Lower leg skin (tissue), 4 donors: ENCODE results near the gene PPP1R12B. TPM values are rescaled to one million over a fixed set of nuclear protein-coding genes. Genes with fewer than 3 reads are reported as not detected.

Experiments
- DNase-seq, 2 donors: peaks; one replicate each; pipeline ENCODE4 v3.0.0-alpha.2; 2019; ENCODE audit warnings: low spot score in 2 of 2
- H3K4me3 ChIP-seq: fragments of 200-600 bp; sonication (generic); 2 replicates; pipeline ENCODE4 v1.5.1; 2017; ENCODE audit warnings: mild to moderate bottlenecking, low read depth; ENCODE audit not compliant: poor library complexity, severe bottlenecking
- POLR2A ChIP-seq, 2 donors: fragments of 450-650 bp; IDR thresholded peaks; one replicate each; pipeline ENCODE4 v1.6.1; 2016 to 2017; ENCODE audit warnings: antibody characterized with exemption in 2 of 2, mild to moderate bottlenecking in 1 of 2, moderate library complexity in 1 of 2
- WGBS, 2 donors: methylation state at CpG; one replicate each; pipeline ENCODE4 v1.1.5; 2018; 5-methylcytosine and 5-hydroxymethylcytosine counted together
- intact Hi-C: fragments of 100-400 bp; cut with DNase I; formaldehyde crosslinking; loops from one replicate; pipeline ENCODE4 v1.15.0; 2023; ENCODE audit warnings: low total_unique reads
- total RNA-seq, 4 donors: library from RNA; depleted of rRNA; stranded (reverse); fragments of >200 nt; gene quantifications; one replicate each; pipeline ENCODE4 v1.1.0, GENCODE V29; 2016
- TF ChIP-seq, protein P1 (sequence below), 3 donors: fragments of 450-650 bp; IDR thresholded peaks; one replicate each; pipeline ENCODE4 v1.5.1; 2016; ENCODE audit warnings: antibody characterized with exemption in 3 of 3, mild to moderate bottlenecking in 3 of 3, moderate library complexity in 2 of 3

PPP1R12B gene
- total RNA-seq, 4 donors from 2014 or later = 14.6 to 50.8 (median 30.6) TPM

DNA sequence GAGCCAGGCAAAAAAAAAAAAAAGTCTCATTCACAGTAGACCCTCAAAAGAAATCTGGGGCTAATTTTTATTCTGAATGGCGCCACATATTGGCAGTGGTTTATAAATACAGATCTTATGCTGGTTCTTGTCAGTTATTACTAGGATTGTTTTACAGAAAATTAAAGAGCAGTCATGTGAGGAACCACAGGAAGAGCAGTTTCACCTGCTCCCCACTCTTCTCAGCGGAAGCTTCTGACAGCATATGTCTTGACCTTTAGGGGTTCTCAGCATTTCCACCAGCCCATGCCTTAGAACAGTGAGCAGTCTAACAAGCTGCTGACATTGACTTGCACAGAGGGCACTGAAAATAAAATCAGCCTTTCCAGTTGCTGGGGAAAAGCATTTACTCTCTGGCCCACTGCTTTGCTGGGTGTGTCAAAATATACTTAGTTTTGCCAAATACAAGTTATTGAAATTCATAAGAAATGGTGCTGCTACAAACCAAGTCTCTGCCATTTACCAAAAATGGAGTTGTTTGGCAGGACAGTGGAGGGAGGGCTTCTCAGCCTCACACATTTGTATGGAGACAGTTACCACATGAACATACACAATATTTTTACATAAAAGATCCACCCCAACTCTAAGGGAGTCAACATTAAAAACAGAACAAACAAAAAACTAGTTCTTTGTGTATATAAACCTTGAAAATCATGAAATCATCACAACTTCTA lies 217.5 kb downstream of the PPP1R12B start:
- intact Hi-C loops = no loop called here
- no peak overlapping the region for H3K4me3 ChIP-seq
- 66 to 84% methylated on average over 2 of the region's 2 CpGs for WGBS, 2 donors
- TF ChIP-seq, protein P1, sequence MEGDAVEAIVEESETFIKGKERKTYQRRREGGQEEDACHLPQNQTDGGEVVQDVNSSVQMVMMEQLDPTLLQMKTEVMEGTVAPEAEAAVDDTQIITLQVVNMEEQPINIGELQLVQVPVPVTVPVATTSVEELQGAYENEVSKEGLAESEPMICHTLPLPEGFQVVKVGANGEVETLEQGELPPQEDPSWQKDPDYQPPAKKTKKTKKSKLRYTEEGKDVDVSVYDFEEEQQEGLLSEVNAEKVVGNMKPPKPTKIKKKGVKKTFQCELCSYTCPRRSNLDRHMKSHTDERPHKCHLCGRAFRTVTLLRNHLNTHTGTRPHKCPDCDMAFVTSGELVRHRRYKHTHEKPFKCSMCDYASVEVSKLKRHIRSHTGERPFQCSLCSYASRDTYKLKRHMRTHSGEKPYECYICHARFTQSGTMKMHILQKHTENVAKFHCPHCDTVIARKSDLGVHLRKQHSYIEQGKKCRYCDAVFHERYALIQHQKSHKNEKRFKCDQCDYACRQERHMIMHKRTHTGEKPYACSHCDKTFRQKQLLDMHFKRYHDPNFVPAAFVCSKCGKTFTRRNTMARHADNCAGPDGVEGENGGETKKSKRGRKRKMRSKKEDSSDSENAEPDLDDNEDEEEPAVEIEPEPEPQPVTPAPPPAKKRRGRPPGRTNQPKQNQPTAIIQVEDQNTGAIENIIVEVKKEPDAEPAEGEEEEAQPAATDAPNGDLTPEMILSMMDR (IDR thresholded peaks at IDR 0.05) = no peak
- no peak for TF ChIP-seq POLR2A (IDR thresholded peaks at IDR 0.05)
- no peak for DNase-seq

GRCh38 chr1:202567738-202568137 lies 219.2 kb downstream of the PPP1R12B start:
- WGBS, 2 donors = 57 to 66% methylated on average over 4 of the region's 4 CpGs
- TF ChIP-seq, protein P1 (IDR thresholded peaks at IDR 0.05) = no peak
- no peak for TF ChIP-seq POLR2A (IDR thresholded peaks at IDR 0.05)
- DNase-seq = no peak
- no peak overlapping the region for H3K4me3 ChIP-seq
- intact Hi-C loops = no loop called here

GRCh38 chr1:202568410-202568809 lies 219.9 kb downstream of the PPP1R12B start:
- TF ChIP-seq, protein P1 (IDR thresholded peaks at IDR 0.05) = no peak
- TF ChIP-seq POLR2A (IDR thresholded peaks at IDR 0.05) = no peak
- no peak for DNase-seq
- intact Hi-C loops = no loop called here
- WGBS, 2 donors = 58 to 59% methylated on average over 2 of the region's 2 CpGs
- H3K4me3 ChIP-seq = no peak overlapping the region

- 73% methylated on average over 4 of the region's 4 CpGs for WGBS, 2 donors
- TF ChIP-seq, protein P1 (IDR thresholded peaks at IDR 0.05) = no peak
- intact Hi-C loops = no loop called here
- no peak for DNase-seq
- H3K4me3 ChIP-seq = no peak overlapping the region
Measured at GRCh38 chr1:202568826-202569225, 220.3 kb downstream of the PPP1R12B start.

DNA sequence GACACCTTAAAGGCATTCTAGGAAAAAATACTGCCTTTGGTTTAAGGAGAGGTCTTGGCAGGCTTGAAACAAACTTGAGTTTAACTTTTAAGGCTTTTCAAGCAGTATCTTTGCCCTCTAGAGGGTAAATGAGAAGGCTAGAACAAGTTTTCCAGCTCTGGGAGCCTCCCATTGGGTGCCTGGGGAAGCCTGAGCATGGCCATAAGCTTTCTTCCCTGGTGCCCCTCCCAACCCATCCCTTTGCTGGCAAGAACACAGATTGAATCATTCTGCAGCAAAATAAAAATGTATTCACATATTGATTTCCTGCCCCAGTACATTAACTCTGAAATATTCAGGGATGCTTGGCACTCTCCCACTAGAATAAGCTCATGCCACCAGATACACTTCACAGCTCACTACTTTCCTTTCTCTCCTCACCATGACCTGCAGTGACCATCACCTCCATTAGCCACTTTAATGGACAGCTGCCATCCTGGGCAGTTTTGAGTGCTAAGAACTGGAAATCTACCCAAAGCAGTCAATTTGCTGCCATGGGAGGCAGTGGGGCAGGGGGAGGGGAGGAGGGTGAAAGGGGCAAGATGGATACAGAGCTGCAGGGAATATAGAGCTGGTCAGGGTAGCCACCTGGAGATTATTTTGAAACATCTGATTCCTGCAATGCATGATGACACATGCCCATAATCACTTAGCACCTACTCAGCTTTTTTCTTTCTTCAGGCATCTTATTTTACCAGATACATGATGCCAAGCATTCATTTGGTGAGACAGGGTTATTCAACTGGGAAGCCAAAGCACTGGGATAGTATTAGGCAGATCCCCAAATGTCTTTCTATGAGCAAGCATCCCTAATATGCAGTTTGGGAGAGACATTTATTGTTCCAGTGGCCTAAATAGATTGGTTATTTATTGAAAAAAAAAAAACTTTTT lies 221.2 kb downstream of the PPP1R12B start:
- TF ChIP-seq, protein P1 (IDR thresholded peaks at IDR 0.05) = no peak
- TF ChIP-seq POLR2A (IDR thresholded peaks at IDR 0.05) = no peak
- H3K4me3 ChIP-seq = no peak overlapping the region
- intact Hi-C loops = no loop called here
- no peak for DNase-seq
